Keratinocyte (primary cell): ENCODE results near the gene PCYOX1L. TPM values are rescaled to one million over a fixed set of nuclear protein-coding genes. Genes with fewer than 3 reads are reported as not detected.
"Not testable (repeated sequence)": the region's sequence is repeated elsewhere in the genome, so short reads cannot be mapped to it uniquely, and the experiment has no call there.

Source experiments
- DNase-seq: peaks from one replicate; pipeline ENCODE4 v3.0.0-alpha.2; 2011; ENCODE audit warnings: low read depth, missing footprints, low spot score
- FAIRE-seq: peaks from 2 replicates; lab custom pipeline; 2011; peaks lifted over from hg19 to GRCh38; lab: Jason Lieb, UNC
- H2AFZ ChIP-seq: 2 replicates; pipeline ENCODE4 v1.6.0; 2012; ENCODE audit warnings: low read length, control low read depth, inconsistent platforms; ENCODE audit not compliant: control insufficient read depth
- H3K27ac ChIP-seq: 2 replicates; pipeline ENCODE4 v1.5.1; 2011; ENCODE audit warnings: low read length; ENCODE audit not compliant: control insufficient read depth, insufficient read depth
- H3K27me3 ChIP-seq: 3 replicates; pipeline ENCODE4 v1.6.0; 2011; ENCODE audit warnings: low read length; ENCODE audit not compliant: control insufficient read depth, insufficient read depth; ENCODE audit errors: extremely low read depth
- H3K36me3 ChIP-seq, 2 experiments: 2 replicates in 1 of 2; 3 replicates in 1 of 2; pipeline ENCODE4 v1.5.1; 2011; ENCODE audit warnings: low read length in 2 of 2, mild to moderate bottlenecking in 1 of 2; ENCODE audit not compliant: control insufficient read depth in 2 of 2, insufficient read depth in 2 of 2; ENCODE audit errors: extremely low read depth in 1 of 2
- H3K4me1 ChIP-seq: 3 replicates; pipeline ENCODE4 v1.5.1; 2011; ENCODE audit warnings: low read length; ENCODE audit not compliant: control insufficient read depth, insufficient read depth; ENCODE audit errors: extremely low read depth
- H3K4me2 ChIP-seq: 3 replicates; pipeline ENCODE4 v1.6.0; 2011; ENCODE audit warnings: low read depth, low read length; ENCODE audit not compliant: control insufficient read depth, insufficient read depth; ENCODE audit errors: extremely low read depth
- H3K4me3 ChIP-seq, 3 experiments: fragments of 200-600 bp in 1 of 3; sonication (generic) in 1 of 3; 2 replicates in 2 of 3; 3 replicates in 1 of 3; pipeline ENCODE4 v1.5.1; 2011 to 2016; ENCODE audit warnings: low read length in 3 of 3, mild to moderate bottlenecking in 3 of 3, control low read depth in 2 of 3, inconsistent platforms in 1 of 3, low read depth in 1 of 3, mixed read lengths in 1 of 3, mixed run types in 1 of 3, moderate library complexity in 1 of 3; ENCODE audit not compliant: control insufficient read depth in 2 of 3, insufficient read depth in 2 of 3; ENCODE audit errors: extremely low read depth in 1 of 3
- H3K79me2 ChIP-seq: 2 replicates; pipeline ENCODE4 v1.6.0; 2012; ENCODE audit warnings: low read length; ENCODE audit not compliant: control insufficient read depth, insufficient read depth
- H3K9ac ChIP-seq: 3 replicates; pipeline ENCODE4 v1.6.0; 2011; ENCODE audit warnings: low read length; ENCODE audit not compliant: control insufficient read depth, insufficient read depth; ENCODE audit errors: extremely low read depth
- H3K9me1 ChIP-seq: 3 replicates; pipeline ENCODE4 v1.6.0; 2011; ENCODE audit warnings: low read length; ENCODE audit not compliant: control insufficient read depth, insufficient read depth; ENCODE audit errors: extremely low read depth
- H3K9me3 ChIP-seq: 2 replicates; pipeline ENCODE4 v1.5.1; 2012; ENCODE audit warnings: low read depth, low read length; ENCODE audit not compliant: control insufficient read depth
- H4K20me1 ChIP-seq: 3 replicates; pipeline ENCODE4 v1.6.0; 2011; ENCODE audit warnings: low read length; ENCODE audit not compliant: control insufficient read depth, insufficient read depth; ENCODE audit errors: extremely low read depth
- EZH2 ChIP-seq: IDR thresholded peaks from one replicate; pipeline ENCODE4 v1.6.1; 2012; ENCODE audit warnings: inconsistent platforms, mild to moderate bottlenecking, low read length, moderate library complexity
- dilution Hi-C: fragments of 300-500 bp; cut with MboI; formaldehyde crosslinking; loops from one replicate; pipeline ENCODE4 v1.7.0; 2020; ENCODE audit warnings: low sequenced_read_pairs; ENCODE audit not compliant: extremely low pct_ligation_motif_present
- polyA plus RNA-seq, 5 experiments: library from polyadenylated mRNA; depleted of rRNA in 3 of 5; stranded (reverse) in 3 of 5; stranded (forward) in 1 of 5; unstranded in 1 of 5; fragments of >200 nt; gene quantifications; 1 replicate in 1 of 5; 2 replicates in 3 of 5; 3 replicates in 1 of 5; pipeline versions ENCODE4 v1.2.1 to v1.2.3, GENCODE V29; 2011 to 2012; ENCODE audit warnings: missing spikeins in 2 of 5, low read depth in 1 of 5, low replicate concordance in 1 of 5
- TF ChIP-seq, protein P1 (sequence below), 3 experiments: IDR thresholded peaks in 1 of 3; conservative IDR thresholded peaks in 1 of 3; optimal IDR thresholded peaks in 1 of 3; 2 replicates in 2 of 3; 3 replicates in 1 of 3; pipeline versions ENCODE3 to v1.5.1; 2011; ENCODE audit warnings: low read length in 3 of 3, mild to moderate bottlenecking in 3 of 3, moderate library complexity in 2 of 3, control low read depth in 1 of 3, inconsistent platforms in 1 of 3; ENCODE audit not compliant: insufficient read depth in 2 of 3; ENCODE audit errors: extremely low read depth in 1 of 3

Gene PCYOX1L
- polyA plus RNA-seq, 1 donor (not counting 4 experiments of a cell fraction or from before 2014, with no cell fraction given): 9.5 TPM

- H3K4me2 ChIP-seq: no peak overlapping the region
- H3K4me1 ChIP-seq: no peaks in the 10 kb centered on the region
- no peak for TF ChIP-seq EZH2
- TF ChIP-seq, protein P1, sequence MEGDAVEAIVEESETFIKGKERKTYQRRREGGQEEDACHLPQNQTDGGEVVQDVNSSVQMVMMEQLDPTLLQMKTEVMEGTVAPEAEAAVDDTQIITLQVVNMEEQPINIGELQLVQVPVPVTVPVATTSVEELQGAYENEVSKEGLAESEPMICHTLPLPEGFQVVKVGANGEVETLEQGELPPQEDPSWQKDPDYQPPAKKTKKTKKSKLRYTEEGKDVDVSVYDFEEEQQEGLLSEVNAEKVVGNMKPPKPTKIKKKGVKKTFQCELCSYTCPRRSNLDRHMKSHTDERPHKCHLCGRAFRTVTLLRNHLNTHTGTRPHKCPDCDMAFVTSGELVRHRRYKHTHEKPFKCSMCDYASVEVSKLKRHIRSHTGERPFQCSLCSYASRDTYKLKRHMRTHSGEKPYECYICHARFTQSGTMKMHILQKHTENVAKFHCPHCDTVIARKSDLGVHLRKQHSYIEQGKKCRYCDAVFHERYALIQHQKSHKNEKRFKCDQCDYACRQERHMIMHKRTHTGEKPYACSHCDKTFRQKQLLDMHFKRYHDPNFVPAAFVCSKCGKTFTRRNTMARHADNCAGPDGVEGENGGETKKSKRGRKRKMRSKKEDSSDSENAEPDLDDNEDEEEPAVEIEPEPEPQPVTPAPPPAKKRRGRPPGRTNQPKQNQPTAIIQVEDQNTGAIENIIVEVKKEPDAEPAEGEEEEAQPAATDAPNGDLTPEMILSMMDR (optimal IDR thresholded peaks at IDR 0.05 in 1 of 3, IDR thresholded peaks at IDR 0.05 in 1 of 3, conservative IDR thresholded peaks at IDR 0.05 in 1 of 3; ENCODE audit: extremely low read depth in 1 of 3, insufficient read depth in 2 of 3, low read length in 3 of 3): no peak
- no peaks in the 10 kb centered on the region for H3K27me3 ChIP-seq
- no peak overlapping the region for H2AFZ ChIP-seq
- H3K9me3 ChIP-seq: no peaks in the 10 kb centered on the region
- H4K20me1 ChIP-seq: no peaks in the 10 kb centered on the region
- H3K4me3 ChIP-seq: no peak overlapping the region
- H3K9me1 ChIP-seq: no peaks in the 10 kb centered on the region
- FAIRE-seq (no peak), DNase-seq (no peak)
- dilution Hi-C loops: no loop called here
- no peaks in the 10 kb centered on the region for H3K79me2 ChIP-seq
- no peak overlapping the region for H3K27ac ChIP-seq
- no peak overlapping the region for H3K9ac ChIP-seq
- H3K36me3 ChIP-seq: no peaks in the 10 kb centered on the region
Measured at GRCh38 chr5:149397530-149397929, 39.7 kb downstream of the PCYOX1L start.

DNA sequence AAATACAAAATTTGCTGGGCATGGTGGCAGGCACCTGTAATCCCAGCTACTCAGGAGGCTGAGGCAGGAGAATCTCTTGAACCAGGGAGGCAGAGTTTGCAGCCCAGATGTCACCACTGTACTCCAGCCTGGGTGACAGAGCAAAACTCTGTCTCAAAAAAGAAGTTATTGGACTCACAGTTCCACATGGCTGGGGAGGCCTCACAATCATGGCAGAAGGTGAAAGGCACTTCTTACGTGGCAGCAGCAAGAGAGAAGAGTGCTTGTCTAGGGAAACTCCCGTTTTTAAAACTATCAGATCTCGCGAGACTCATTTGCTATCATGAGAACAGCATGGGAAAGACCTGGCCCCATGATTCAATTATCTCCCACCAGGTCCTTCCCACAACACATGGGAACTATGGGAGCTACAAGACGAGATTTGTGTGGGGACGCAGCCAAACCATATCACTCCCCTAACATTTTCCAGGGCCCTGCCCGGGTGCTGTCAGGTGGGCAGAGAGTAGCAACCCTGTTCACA is 41.0 kb downstream of the PCYOX1L start:
- FAIRE-seq, H3K9ac ChIP-seq: not testable (repeated sequence)

DNA sequence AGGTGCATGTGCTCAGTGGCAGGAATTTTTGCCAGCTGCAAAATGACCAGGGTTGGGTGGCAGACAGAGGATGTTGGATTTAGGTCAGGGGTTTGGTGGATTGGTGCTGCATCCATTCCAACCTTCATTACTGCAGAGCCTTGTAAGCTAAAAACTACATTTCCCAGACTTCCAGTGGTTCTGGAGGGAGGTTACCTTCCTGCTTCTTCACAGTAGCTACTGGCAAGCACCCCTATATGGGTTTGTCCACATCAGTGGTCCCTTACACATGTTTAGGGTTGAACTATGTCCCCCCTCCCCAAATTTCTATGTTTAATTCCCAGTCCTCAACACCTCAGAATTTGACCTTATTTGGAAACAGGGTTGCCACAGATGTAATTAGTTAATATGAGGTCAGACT is 41.9 kb downstream of the PCYOX1L start:
- Histone ChIP-seq H3K9me1 (no peaks in the 10 kb centered on the region), H3K27ac (no peak overlapping the region), H3K9me3 (no peaks in the 10 kb centered on the region), H3K9ac (no peak overlapping the region), H4K20me1 (no peaks in the 10 kb centered on the region), H3K4me2 (no peak overlapping the region), H3K36me3 (no peaks in the 10 kb centered on the region), H3K4me3 (no peak overlapping the region), H3K79me2 (no peaks in the 10 kb centered on the region), H2AFZ (no peak overlapping the region), H3K27me3 (no peaks in the 10 kb centered on the region), H3K4me1 (no peaks in the 10 kb centered on the region)
- TF ChIP-seq, protein P1 (optimal IDR thresholded peaks at IDR 0.05 in 1 of 3, IDR thresholded peaks at IDR 0.05 in 1 of 3, conservative IDR thresholded peaks at IDR 0.05 in 1 of 3; ENCODE audit: extremely low read depth in 1 of 3, insufficient read depth in 2 of 3, low read length in 3 of 3): no peak
- no peak for TF ChIP-seq EZH2
- dilution Hi-C loops: no loop called here
- no peak for DNase-seq
- FAIRE-seq: no peak

More for the DNA sequence above, 41.0 kb downstream of the PCYOX1L start:
- H3K36me3 ChIP-seq, H3K79me2 ChIP-seq, H3K27ac ChIP-seq, dilution Hi-C loops, H3K4me1 ChIP-seq, H3K4me3 ChIP-seq, H3K4me2 ChIP-seq, H3K9me1 ChIP-seq, H2AFZ ChIP-seq, H4K20me1 ChIP-seq, H3K27me3 ChIP-seq, H3K9me3 ChIP-seq, DNase-seq: not testable (repeated sequence)
